Right ventricle myocardium superior (tissue), 1 donor: ENCODE measurements around the gene EPS8L2. TPM values are rescaled to one million over a fixed set of nuclear protein-coding genes. Genes with fewer than 3 reads are reported as not detected.
"Not testable (repeated sequence)": the region's sequence is repeated elsewhere in the genome, so short reads cannot be mapped to it uniquely, and the experiment has no call there.

ENCODE experiments used
- ATAC-seq: fragments of 200-7000 bp; cut with Tn5 transposase; one replicate; pipeline ENCODE4 v1.9.1; 2020; ENCODE audit warnings: mild to moderate bottlenecking; ENCODE audit not compliant: poor library complexity
- DNase-seq: peaks from one replicate; pipeline ENCODE4 v3.0.0-alpha.2; 2020
- intact Hi-C: fragments of 100-400 bp; cut with DNase I; formaldehyde crosslinking; loops from one replicate; pipeline ENCODE4 v1.11.2; 2022
- total RNA-seq: library from RNA; stranded (reverse); fragmentation: NEBNext Ultra II Directional; extraction: Animal tissue kit (Norgen Biotek cat#: 25700); gene quantifications from one replicate; pipeline ENCODE4 v1.2.1, GENCODE V29; 2021
- donor health status: DM: no; HTN: yes; CAD: no; lungs with severe emphysema.

The EPS8L2 gene
- total RNA-seq, 1 donor from 2014 or later, result 3.2 TPM

- no peak for DNase-seq
Measured at GRCh38 chr11:737366-737765, 31.3 kb downstream of the EPS8L2 start.

GRCh38 chr11:737899-738298 lies 31.9 kb downstream of the EPS8L2 start:
- ATAC-seq, DNase-seq, intact Hi-C loops: not testable (repeated sequence)

More at GRCh38 chr11:737366-737765, 31.3 kb downstream of the EPS8L2 start:
- ATAC-seq, result no peak
- intact Hi-C loops, result no loop called here

- ATAC-seq (no peak), DNase-seq (no peak)
- intact Hi-C loops, result no loop called here
Measured at GRCh38 chr11:742156-742546, 36.1 kb downstream of the EPS8L2 start.

GRCh38 chr11:742571-743201 lies 36.7 kb downstream of the EPS8L2 start:
- DNase-seq (no peak), ATAC-seq (no peak)
- intact Hi-C loops, result no loop called here

DNA sequence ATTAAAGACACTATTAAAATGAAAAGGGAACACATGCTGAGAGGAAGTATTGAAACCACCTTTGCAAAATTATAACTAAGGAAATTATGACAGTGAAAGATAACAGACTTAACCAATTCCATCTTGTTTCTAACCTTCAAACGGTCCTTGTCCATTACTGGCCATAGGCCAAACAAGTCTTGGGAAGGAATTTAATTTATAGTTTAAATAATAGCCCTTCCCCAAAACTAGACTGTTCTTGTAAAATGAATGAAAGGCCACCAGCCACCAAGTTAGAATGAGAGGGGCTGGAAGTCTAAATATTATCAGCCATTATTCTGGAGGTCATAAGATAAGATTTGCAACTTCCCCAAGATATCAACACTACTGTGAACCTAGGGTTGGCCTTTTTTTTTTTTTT lies 39.4 kb downstream of the EPS8L2 start:
- DNase-seq, result no peak
- no peak for ATAC-seq
- intact Hi-C loops, result no loop called here

DNA sequence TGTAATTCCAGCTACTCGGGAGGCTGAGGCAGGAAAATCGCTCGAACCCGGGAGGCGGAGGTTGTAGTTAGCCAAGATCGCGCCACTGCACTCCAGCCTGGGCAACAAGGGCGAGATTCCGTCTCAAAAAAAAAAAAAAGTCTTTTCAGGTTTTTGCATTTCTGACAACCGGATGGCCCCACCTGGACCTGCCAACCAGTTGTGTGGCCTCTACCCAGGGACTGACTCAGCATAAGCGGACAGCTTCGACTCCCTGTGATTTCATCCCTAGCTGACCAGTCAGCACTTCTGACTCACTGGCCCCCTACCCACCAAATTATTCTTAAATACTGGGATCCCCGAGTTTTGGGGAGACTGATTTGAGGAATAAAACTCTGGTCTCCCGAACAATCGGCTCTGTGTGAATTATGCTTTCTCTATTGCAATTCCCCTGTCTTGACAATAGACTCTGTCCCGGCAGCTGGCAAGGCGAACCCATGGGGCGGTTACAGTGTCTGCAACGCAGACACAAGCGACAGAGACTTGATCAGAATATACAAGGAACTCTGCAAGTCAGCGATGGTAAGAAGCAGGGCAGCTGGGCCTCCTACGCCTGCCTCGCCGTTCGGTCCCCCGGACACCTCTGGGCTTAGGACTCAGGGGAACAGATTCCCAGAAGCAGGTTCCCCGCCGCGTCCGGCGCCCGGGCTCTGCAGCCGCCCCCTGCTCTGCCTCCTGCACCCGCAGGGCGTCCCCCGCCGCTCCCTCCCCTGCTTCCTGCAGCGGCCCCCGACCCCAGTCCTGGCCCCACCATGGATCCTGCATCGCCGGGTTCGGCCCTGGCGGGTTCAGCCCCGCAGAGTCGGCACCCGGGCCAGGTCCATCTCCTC lies 40.5 kb downstream of the EPS8L2 start:
- ATAC-seq (peak; percentile 45), DNase-seq (no peak)
- intact Hi-C loops, result no loop called here

DNA sequence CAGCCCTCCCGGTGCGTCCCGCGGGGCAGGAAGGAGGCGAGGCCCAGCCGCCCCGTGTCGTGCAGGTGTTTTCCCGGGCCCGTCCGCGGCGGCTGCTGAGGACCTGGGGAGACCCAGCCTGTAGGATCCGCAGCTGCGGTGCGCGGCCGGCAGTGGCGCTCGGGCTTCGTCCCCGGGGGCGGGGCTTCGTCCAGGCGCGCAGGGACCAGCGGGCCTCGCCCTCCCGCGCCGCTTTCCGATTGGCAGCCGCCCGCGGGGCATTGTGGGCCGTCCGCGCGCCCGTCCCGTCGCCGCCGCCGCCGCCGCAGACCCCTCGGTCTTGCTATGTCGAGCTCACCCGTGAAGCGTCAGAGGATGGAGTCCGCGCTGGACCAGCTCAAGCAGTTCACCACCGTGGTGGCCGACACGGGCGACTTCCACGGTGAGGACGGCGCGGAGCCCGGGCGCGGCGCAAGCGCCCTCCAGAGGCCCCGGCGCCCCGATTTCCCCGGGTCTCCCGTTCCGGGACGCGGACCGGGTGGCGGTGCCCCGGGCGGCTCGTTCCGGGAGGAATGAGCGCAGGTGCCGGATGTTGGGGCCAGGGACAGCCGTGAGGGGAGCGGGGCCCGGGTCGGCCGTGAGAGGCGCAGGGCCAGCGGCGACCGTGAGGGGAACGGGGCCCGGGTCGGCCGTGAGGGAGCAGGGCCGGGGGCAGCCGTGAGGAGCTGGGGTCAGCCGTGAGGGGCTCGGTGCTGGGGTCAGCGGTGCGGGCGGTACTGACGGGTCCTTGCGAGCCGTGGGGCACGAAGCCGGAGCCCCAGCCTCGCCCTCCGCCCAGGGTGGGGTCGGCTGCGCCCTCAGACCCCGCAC lies 41.4 kb downstream of the EPS8L2 start, which contains the start of gene TALDO1:
TSS of gene TALDO1 (plus strand) at position 307 of the 849 bp plus-strand sequence. CDS start at position 325, 18 bp downstream.
- intact Hi-C loops, result no loop called here
- DNase-seq (peak; percentile 96), ATAC-seq (peak; percentile 99)

- DNase-seq, result no peak
- intact Hi-C loops, result no loop called here
- ATAC-seq, result peak; percentile 3
Measured at GRCh38 chr11:748007-748359, 42.0 kb downstream of the EPS8L2 start.

GRCh38 chr11:749731-750130 lies 43.7 kb downstream of the EPS8L2 start:
- intact Hi-C loops, result no loop called here
- DNase-seq (no peak), ATAC-seq (no peak)

DNA sequence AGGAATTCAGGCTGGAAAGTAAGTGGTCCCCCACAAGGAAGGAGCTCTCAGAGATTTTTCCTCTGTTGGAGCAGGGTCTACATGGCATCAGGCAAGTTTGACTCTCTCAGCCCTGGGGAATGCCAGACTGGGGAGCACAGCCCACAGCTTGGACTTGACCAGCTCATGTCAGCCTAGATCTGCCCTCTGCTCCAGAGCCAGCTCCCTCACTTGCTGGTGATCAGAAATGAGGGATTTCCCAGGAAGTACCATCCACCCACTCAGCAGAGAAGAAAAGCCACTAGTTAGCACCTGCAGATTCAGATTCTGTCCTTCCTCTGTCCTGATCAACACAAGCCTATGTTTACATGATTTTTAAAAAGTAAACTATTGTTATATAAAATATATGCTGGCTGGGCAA lies 54.2 kb downstream of the EPS8L2 start:
- intact Hi-C loops, result no loop called here
- no peak for DNase-seq

GRCh38 chr11:761526-762108 lies 55.6 kb downstream of the EPS8L2 start:
- no peak for DNase-seq
- intact Hi-C loops, result no loop called here
- no peak for ATAC-seq

More for the DNA sequence above, 54.2 kb downstream of the EPS8L2 start:
- no peak for ATAC-seq

- peak; percentile 23 for ATAC-seq
- no peak for DNase-seq
- intact Hi-C loops, result no loop called here
Measured at GRCh38 chr11:762421-763072, 56.5 kb downstream of the EPS8L2 start.

DNA sequence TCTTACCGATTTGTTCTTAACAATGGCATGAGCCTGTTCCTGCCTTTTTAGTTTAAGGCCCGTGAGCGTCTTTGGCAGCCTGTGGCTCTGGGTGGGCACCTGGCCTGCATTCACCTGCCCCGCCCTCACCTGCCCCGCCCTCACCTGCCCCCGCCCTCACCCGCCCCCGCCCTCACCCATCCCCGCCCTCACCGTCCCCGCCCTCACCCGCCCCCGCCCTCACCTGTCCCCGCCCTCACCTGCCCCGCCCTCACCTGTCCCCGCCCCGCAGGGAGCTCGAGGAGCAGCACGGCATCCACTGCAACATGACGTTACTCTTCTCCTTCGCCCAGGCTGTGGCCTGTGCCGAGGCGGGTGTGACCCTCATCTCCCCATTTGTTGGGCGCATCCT lies 57.0 kb downstream of the EPS8L2 start:
- DNase-seq, result no peak
- intact Hi-C loops, result no loop called here
- no peak for ATAC-seq

GRCh38 chr11:763549-764321 lies 57.7 kb downstream of the EPS8L2 start:
- ATAC-seq, result no peak
- intact Hi-C loops, result no loop called here
- no peak for DNase-seq

GRCh38 chr11:764322-765024 lies 58.4 kb downstream of the EPS8L2 start:
- intact Hi-C loops, result no loop called here
- DNase-seq, result no peak
- no peak for ATAC-seq

DNA sequence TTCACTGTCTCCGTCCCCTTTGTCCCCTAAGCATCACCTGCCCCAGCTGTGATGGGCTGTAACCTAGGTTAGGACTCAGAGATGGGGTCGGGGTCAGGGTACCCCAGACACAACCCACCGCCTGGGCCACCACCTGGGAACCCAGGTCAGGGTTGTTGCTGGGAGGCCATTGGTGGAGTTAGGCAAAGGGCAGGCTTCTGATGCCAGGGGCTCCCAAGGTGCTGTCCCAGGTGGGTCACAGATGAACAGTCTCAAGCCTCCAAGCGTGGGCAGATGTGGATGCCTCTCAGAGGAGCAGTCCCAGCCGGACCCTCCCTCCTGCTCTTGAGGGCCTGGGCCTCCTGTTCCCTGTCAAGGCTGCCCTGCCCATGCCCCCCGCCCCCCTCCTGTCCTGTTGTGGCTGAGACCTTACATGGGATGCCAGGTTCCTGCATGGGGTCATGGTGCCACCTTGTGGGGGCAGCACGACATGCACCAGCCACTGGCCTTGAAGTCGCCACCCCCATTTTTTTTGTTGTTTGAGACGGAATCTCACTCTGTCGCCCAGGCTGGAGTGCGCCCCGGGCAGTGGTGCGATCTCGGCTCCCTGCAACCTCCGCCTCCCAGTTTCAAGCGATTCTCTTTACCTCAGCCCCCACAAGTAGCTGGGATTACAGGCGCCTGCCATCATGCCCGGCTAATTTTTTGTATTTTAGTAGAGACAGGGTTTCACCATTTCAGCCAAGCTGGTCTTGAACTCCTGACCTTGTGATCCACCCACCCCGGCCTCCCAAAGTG lies 59.2 kb downstream of the EPS8L2 start:
- peak; percentile 69 for DNase-seq

GRCh38 chr11:765802-766091 lies 59.7 kb downstream of the EPS8L2 start:
- intact Hi-C loops, result no loop called here
- ATAC-seq (no peak), DNase-seq (no peak)

More for the DNA sequence above, 59.2 kb downstream of the EPS8L2 start:
- intact Hi-C loops, result no loop called here
- ATAC-seq, result peak; percentile 67
